Spleen (tissue), 11 donors: Measurements from ENCODE around the gene MKLN1. TPM values are rescaled to one million over a fixed set of nuclear protein-coding genes. Genes with fewer than 3 reads are reported as not detected.

Source experiments
- DNase-seq: peaks from one replicate; pipeline ENCODE4 v3.0.0-alpha.2; 2020
- H3K27ac ChIP-seq, 8 donors: fragments of 200-600 bp; sonication (generic) in 7 of 8; 1 replicate in 4 of 8; 2 replicates in 4 of 8; pipeline versions ENCODE4 v1.5.0 to v1.8.0; 2016 to 2021; ENCODE audit warnings: inconsistent platforms in 4 of 8, mild to moderate bottlenecking in 4 of 8, moderate library complexity in 1 of 8
- H3K27me3 ChIP-seq, 7 donors: fragments of 200-600 bp; sonication (generic) in 6 of 7; replicated peaks in 1 of 7; 1 replicate in 4 of 7; 2 replicates in 3 of 7; pipeline versions ENCODE4 v1.5.0 to v1.8.0; 2016 to 2021; ENCODE audit warnings: inconsistent platforms in 3 of 7, mild to moderate bottlenecking in 1 of 7
- H3K36me3 ChIP-seq, 6 donors: fragments of 200-600 bp; sonication (generic) in 5 of 6; 1 replicate in 4 of 6; 2 replicates in 2 of 6; pipeline versions ENCODE4 v1.5.0 to v1.8.0; 2016 to 2021; ENCODE audit warnings: inconsistent platforms in 2 of 6
- H3K4me1 ChIP-seq, 6 donors: fragments of 200-600 bp; sonication (generic) in 5 of 6; 1 replicate in 3 of 6; 2 replicates in 3 of 6; pipeline versions ENCODE4 v1.5.0 to v1.8.0; 2016 to 2021; ENCODE audit warnings: inconsistent platforms in 3 of 6
- H3K4me3 ChIP-seq, 8 donors: fragments of 200-600 bp; sonication (generic) in 7 of 8; 1 replicate in 4 of 8; 2 replicates in 4 of 8; pipeline versions ENCODE4 v1.5.0 to v1.8.0; 2016 to 2021; ENCODE audit warnings: inconsistent platforms in 4 of 8, mild to moderate bottlenecking in 4 of 8, moderate library complexity in 2 of 8
- H3K9me3 ChIP-seq, 8 donors: fragments of 200-600 bp; sonication (generic) in 7 of 8; 1 replicate in 4 of 8; 2 replicates in 4 of 8; pipeline versions ENCODE4 v1.5.0 to v1.8.0; 2016 to 2021; ENCODE audit warnings: inconsistent platforms in 4 of 8
- POLR2A ChIP-seq, 3 donors: fragments of 450-650 bp; IDR thresholded peaks; one replicate each; pipeline ENCODE4 v1.5.1; 2017; ENCODE audit warnings: antibody characterized with exemption in 3 of 3, mild to moderate bottlenecking in 1 of 3
- POLR2AphosphoS5 ChIP-seq, 3 donors: sonication (generic); formaldehyde crosslinking; IDR thresholded peaks; one replicate each; pipeline ENCODE4 v1.5.1; 2017; ENCODE audit warnings: antibody characterized with exemption in 3 of 3
- WGBS, 5 donors: extraction: QIAGEN DNeasy Blood & Tissue Kit in 3 of 5; methylation state at CpG; one replicate each; pipeline versions ENCODE4 v1.1.5 to v1.1.7; 2013 to 2018; 5-methylcytosine and 5-hydroxymethylcytosine counted together
- intact Hi-C: fragments of 100-400 bp; cut with DNase I; formaldehyde crosslinking; loops from one replicate; pipeline ENCODE4 v1.15.0; 2023; ENCODE audit warnings: low total_unique reads
- polyA plus RNA-seq, 3 donors: library from polyadenylated mRNA; stranded (reverse); fragments of 200-250 nt; gene quantifications; one replicate each; pipeline ENCODE4 v1.2.1, GENCODE V29; 2013
- total RNA-seq, 7 donors: library from RNA; depleted of rRNA in 3 of 7; stranded (reverse); fragments of >200 nt in 3 of 7; fragmentation: NEBNext Ultra II Directional in 4 of 7; extraction: Animal tissue kit (Norgen Biotek cat#: 25700) in 4 of 7; gene quantifications; one replicate each; pipeline versions ENCODE4 v1.1.0 to v1.2.1, GENCODE V29; 2016 to 2021
- TF ChIP-seq, protein P1 (sequence below), 11 experiments: fragments of 200-600 bp in 7 of 11; fragments of 450-650 bp in 4 of 11; sonication (generic) in 4 of 11; IDR thresholded peaks in 8 of 11; conservative IDR thresholded peaks in 3 of 11; 1 replicate in 7 of 11; 2 replicates in 4 of 11; pipeline versions ENCODE4 v1.4.0 to v1.8.0; 2016 to 2021; ENCODE audit warnings: antibody characterized with exemption in 11 of 11, inconsistent platforms in 4 of 11, mild to moderate bottlenecking in 1 of 11
- donor health status: healthy with polysubstance abuse.
- donor health status: DM: no; HTN: no; CAD: no; lungs with moderate emphysema.
- donor health status: DM: no; HTN: no; CAD: no.
- donor health status: Bipolar disorder and iron deficiency.
- donor health status: healthy.
- donor health status: DM: no; HTN: no; CAD: no.
- donor health status: DM: yes; HTN: yes; CAD: no.

Gene MKLN1
- total and polyA plus RNA-seq, 10 donors: 7.1 to 87.4 (median 66.5) TPM

DNA sequence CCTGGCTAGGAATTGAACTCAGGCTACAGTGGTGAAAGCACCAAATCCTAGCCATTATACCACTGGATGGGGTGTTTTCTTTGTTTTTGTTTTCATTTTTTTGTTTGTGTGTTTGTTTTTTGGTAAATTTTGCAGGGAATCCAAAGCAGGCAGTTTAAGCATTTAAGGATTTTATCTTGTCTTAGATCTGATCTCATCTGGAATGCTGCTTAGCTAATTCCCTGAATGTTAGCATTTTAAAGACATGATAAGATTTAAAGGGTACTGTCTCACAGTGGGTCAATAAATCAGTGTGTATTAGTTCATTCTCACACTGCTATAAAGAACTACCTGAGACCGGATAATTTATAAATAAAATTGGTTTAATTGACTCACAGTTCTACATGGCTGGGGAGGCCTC, 5.6 kb upstream of the MKLN1 start:
- Histone ChIP-seq H3K27me3 (no peaks in the 10 kb centered on the region), H3K4me3 (no peak overlapping the region), H3K9me3 (no peaks in the 10 kb centered on the region), H3K4me1 (peaks cover 0 to 20% (median 11%) of the 10 kb centered on the region in 6 donors), H3K27ac (no peak overlapping the region), H3K36me3 (no peaks in the 10 kb centered on the region)
- no peak for DNase-seq
- intact Hi-C loops: no loop called here
- 90 to 100% (median 97%) methylated on average over 1 of the region's 1 CpG for WGBS, 5 donors
- TF ChIP-seq POLR2A (IDR thresholded peaks at IDR 0.05) (no peak), POLR2AphosphoS5 (IDR thresholded peaks at IDR 0.05) (no peak)
- TF ChIP-seq, protein P1, sequence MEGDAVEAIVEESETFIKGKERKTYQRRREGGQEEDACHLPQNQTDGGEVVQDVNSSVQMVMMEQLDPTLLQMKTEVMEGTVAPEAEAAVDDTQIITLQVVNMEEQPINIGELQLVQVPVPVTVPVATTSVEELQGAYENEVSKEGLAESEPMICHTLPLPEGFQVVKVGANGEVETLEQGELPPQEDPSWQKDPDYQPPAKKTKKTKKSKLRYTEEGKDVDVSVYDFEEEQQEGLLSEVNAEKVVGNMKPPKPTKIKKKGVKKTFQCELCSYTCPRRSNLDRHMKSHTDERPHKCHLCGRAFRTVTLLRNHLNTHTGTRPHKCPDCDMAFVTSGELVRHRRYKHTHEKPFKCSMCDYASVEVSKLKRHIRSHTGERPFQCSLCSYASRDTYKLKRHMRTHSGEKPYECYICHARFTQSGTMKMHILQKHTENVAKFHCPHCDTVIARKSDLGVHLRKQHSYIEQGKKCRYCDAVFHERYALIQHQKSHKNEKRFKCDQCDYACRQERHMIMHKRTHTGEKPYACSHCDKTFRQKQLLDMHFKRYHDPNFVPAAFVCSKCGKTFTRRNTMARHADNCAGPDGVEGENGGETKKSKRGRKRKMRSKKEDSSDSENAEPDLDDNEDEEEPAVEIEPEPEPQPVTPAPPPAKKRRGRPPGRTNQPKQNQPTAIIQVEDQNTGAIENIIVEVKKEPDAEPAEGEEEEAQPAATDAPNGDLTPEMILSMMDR (IDR thresholded peaks at IDR 0.05 in 8 of 11, conservative IDR thresholded peaks at IDR 0.05 in 3 of 11): no peak

DNA sequence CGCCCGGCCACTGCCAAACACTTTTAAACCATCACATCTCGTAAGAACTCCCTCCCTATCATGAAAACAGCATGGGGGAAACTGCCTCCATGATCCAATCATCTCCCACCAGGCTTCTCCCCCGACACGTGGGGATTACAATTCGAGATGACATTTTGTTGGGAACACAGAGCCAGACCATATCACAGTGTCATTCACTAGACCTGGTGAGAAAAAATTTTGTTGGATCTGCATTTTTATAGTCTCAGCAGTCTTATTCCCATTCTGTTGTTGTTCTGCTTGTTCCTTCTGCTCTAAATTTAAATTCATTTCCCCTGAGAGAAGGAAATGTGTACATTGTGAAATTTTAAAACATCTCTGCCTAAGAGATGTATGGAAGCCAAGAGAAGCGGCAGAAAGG, 4.8 kb upstream of the MKLN1 start:
- Histone ChIP-seq H3K27me3 (no peaks in the 10 kb centered on the region), H3K4me1 (peaks cover 0 to 23% (median 12%) of the 10 kb centered on the region in 6 donors), H3K4me3 (no peak overlapping the region), H3K36me3 (no peaks in the 10 kb centered on the region), H3K9me3 (no peaks in the 10 kb centered on the region), H3K27ac (no peak overlapping the region)
- no peak for TF ChIP-seq POLR2AphosphoS5 (IDR thresholded peaks at IDR 0.05)
- no peak for TF ChIP-seq POLR2A (IDR thresholded peaks at IDR 0.05)
- TF ChIP-seq, protein P1 (IDR thresholded peaks at IDR 0.05 in 8 of 11, conservative IDR thresholded peaks at IDR 0.05 in 3 of 11): no peak
- no peak for DNase-seq
- 88 to 97% (median 91%) methylated on average over 7 of the region's 7 CpGs for WGBS, 5 donors
- intact Hi-C loops: no loop called here

GRCh38 chr7:131325179-131325840, 2.4 kb upstream of the MKLN1 start:
- no peak for TF ChIP-seq POLR2A (IDR thresholded peaks at IDR 0.05)
- no peak for DNase-seq
- H3K4me3 ChIP-seq: no peak overlapping the region
- H3K36me3 ChIP-seq: no peaks in the 10 kb centered on the region
- H3K27ac ChIP-seq: no peak overlapping the region
- H3K9me3 ChIP-seq: no peaks in the 10 kb centered on the region
- 94 to 100% (median 97%) methylated on average over 5 of the region's 5 CpGs for WGBS, 5 donors
- intact Hi-C loops: no loop called here
- peaks cover 15 to 43% (median 31%) of the 10 kb centered on the region in 6 donors for H3K4me1 ChIP-seq
- no peaks in the 10 kb centered on the region for H3K27me3 ChIP-seq

DNA sequence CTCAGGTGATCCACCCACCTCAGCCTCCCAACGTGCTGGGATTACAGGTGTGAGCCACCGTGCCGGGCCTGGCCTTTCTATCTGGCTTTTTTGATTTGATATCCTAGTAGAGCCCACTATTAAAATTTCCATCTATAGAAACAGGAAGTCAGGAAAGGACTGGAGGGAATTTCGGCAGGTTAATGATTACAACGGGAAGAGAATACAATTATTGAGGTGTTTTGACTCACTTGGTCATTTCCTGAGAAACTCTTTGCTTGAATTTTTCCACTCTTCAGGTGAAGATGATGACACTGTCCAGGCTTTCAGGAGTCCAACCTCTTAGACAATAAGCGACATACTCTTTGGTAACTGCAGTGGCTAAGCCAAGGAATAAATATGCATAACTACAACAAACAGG, 1.1 kb upstream of the MKLN1 start:
- peak overlapping the region; percentile 92 to 97 (median 96) for H3K27ac ChIP-seq
- TF ChIP-seq, protein P1 (IDR thresholded peaks at IDR 0.05 in 8 of 11, conservative IDR thresholded peaks at IDR 0.05 in 3 of 11): no peak
- no peak for TF ChIP-seq POLR2AphosphoS5 (IDR thresholded peaks at IDR 0.05)
- no peak for TF ChIP-seq POLR2A (IDR thresholded peaks at IDR 0.05)
- no peaks in the 10 kb centered on the region for H3K9me3 ChIP-seq
- H3K4me1 ChIP-seq: peaks cover 19 to 56% (median 43%) of the 10 kb centered on the region in 6 donors
- no peaks in the 10 kb centered on the region for H3K36me3 ChIP-seq
- intact Hi-C loops: no loop called here
- H3K27me3 ChIP-seq: no peaks in the 10 kb centered on the region
- 70 to 88% (median 78%) methylated on average over 6 of the region's 6 CpGs for WGBS, 5 donors
- H3K4me3 ChIP-seq: peak overlapping the region in 6 of 8 donors; percentile 57 to 90 (median 74)
- no peak for DNase-seq
